IMR-90 (cell line): ENCODE data around the gene PRMT5.

Source experiments
- FOS ChIP-seq: fragments of 150-350 bp; IDR thresholded peaks from 2 replicates; pipeline ENCODE4 v1.6.1; 2016; ENCODE audit warnings: low read depth, low read length
- POLR2A ChIP-seq: IDR thresholded peaks from 2 replicates; pipeline ENCODE4 v1.6.1; 2012; ENCODE audit warnings: mild to moderate bottlenecking, low read depth, low read length
- RFX5 ChIP-seq: IDR thresholded peaks from 2 replicates; pipeline ENCODE4 v1.8.0; 2012; ENCODE audit warnings: low read depth, mild to moderate bottlenecking, low read length, moderate library complexity

DNA sequence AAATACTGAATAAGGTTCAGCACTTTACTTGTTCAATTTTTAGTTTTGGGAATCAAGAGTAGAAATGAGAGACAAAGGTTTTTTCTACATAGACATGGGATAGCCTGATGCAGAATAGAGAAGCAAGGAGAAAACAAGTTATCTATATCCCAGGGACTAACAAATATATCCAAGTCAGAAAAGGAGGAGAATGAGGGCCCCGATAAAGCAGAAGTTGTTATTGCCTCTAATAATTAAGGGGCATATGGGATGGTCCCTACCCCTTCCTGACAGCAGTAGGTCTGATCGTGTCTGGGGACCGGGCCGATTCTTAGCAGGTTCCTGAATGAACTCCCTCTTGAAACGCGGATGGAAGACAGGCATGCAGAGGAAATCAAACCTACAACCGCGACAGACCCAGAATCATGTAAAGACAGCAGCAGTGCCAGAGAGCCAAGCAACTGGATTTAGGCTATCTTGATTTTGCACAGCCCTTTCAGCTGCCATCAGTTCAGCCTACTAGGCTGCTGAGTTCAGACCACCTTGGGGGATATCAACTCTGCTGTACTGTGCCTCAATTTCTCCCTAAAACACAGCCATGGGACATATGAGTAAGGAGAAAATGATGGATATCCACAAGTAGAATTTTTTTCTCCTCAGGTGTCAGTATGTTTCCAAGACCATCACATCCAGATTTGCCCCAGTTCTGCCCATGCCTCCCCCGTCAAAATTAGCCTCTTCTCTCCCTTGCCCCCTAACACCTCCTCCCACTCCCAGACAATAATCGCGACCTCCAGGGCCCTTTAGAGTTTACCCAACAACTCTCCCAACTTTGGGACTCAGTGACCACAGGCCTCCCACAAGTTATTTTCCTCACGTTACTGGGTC is 706 bp downstream of the PRMT5 start:
- TF ChIP-seq RFX5, result no peak
- TF ChIP-seq FOS, result no peak
- TF ChIP-seq POLR2A, result no peak
